H1 (cell line): ENCODE data around the gene CASS4. TPM values are rescaled to one million over a fixed set of nuclear protein-coding genes. Genes with fewer than 3 reads are reported as not detected.

Experiments
- SIN3A ChIP-seq, 2 experiments: IDR thresholded peaks in 1 of 2; conservative IDR thresholded peaks in 1 of 2; 2 replicates each; pipeline ENCODE4 v1.6.1; 2011 to 2012; ENCODE audit warnings: low read length in 2 of 2, improper control_type of control experiment in 1 of 2, low read depth in 1 of 2, mild to moderate bottlenecking in 1 of 2
- polyA plus RNA-seq, 7 experiments: library from polyadenylated mRNA; depleted of rRNA in 3 of 7; stranded (reverse) in 5 of 7; unstranded in 2 of 7; fragments of >200 nt in 5 of 7; fragments of 200-250 nt in 2 of 7; gene quantifications; 1 replicate in 5 of 7; 2 replicates in 1 of 7; 4 replicates in 1 of 7; pipeline versions ENCODE4 v1.2.1 to v1.2.3, GENCODE V29; 2011 to 2013; ENCODE audit warnings: missing spikeins in 2 of 7, mixed read lengths in 2 of 7
- total RNA-seq: library from RNA; stranded (reverse); fragmentation: NEBNext Ultra II Directional; extraction: Animal tissue kit (Norgen Biotek cat#: 25700); gene quantifications from 2 replicates; pipeline ENCODE4 v1.2.1, GENCODE V29; 2021

The CASS4 gene
- total and polyA plus RNA-seq, 2 of the 8 experiments (the other 6 are each of a cell fraction or from before 2014, with no cell fraction given) = not detected

DNA sequence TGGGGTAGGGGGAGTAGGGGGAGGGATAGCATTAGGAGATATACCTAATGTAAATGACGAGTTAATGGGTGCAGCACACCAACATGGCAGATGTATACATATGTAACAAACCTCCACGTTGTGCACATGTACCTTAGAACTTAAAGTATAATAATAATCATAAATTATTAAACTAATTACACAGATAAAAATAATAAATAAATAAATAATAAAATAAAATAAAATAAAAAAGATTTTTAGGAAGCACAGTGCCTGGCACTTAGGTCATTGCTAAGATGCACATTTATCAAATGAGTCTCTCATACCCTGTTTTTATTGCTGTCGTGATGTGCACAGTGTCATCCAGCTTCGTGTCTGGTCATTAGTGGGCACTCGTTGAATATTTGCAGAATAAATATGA, 37.4 kb downstream of the CASS4 start (continued):
- TF ChIP-seq SIN3A (conservative IDR thresholded peaks at IDR 0.05 in 1 of 2, IDR thresholded peaks at IDR 0.05 in 1 of 2; ENCODE audit: low read depth in 1 of 2, low read length in 2 of 2) = no peak
- TF ChIP-seq, all 59 proteins: peak for 0
